OCI-LY1 (cell line): ENCODE data around the gene RTL10.

Source experiments
- H2AFZ ChIP-seq: fragments of 200-600 bp; sonication (generic), shearing (Covaris generic); 2 replicates; pipeline ENCODE4 v1.6.0; 2014; ENCODE audit warnings: antibody characterized with exemption, mild to moderate bottlenecking, low read length
- H3F3A ChIP-seq: fragments of 200-600 bp; sonication (generic), shearing (Covaris generic); 2 replicates; pipeline ENCODE4 v1.6.0; 2014; ENCODE audit warnings: mild to moderate bottlenecking, antibody characterized with exemption, low read length, moderate library complexity; ENCODE audit not compliant: insufficient read depth
- H3K27ac ChIP-seq: fragments of 200-600 bp; sonication (generic); 2 replicates; pipeline ENCODE4 v1.5.1; 2014; ENCODE audit warnings: low read length, mixed run types, mild to moderate bottlenecking, low read depth; ENCODE audit not compliant: poor library complexity, severe bottlenecking
- H3K27me3 ChIP-seq: fragments of 200-600 bp; sonication (generic); 2 replicates; pipeline ENCODE4 v1.6.0; 2014; ENCODE audit warnings: antibody characterized with exemption, mild to moderate bottlenecking, low read length, moderate library complexity; ENCODE audit not compliant: insufficient read depth
- H3K36me3 ChIP-seq: fragments of 200-600 bp; sonication (generic); 2 replicates; pipeline ENCODE4 v1.6.1; 2014; ENCODE audit warnings: mild to moderate bottlenecking, antibody characterized with exemption, low read length, moderate library complexity, mixed read lengths; ENCODE audit not compliant: insufficient read depth
- H3K4me1 ChIP-seq: fragments of 200-600 bp; sonication (generic); 2 replicates; pipeline ENCODE4 v1.5.1; 2014; ENCODE audit warnings: mild to moderate bottlenecking, low read length, moderate library complexity; ENCODE audit not compliant: insufficient read depth, severe bottlenecking
- H3K4me2 ChIP-seq: fragments of 200-600 bp; sonication (generic), shearing (Covaris generic); 2 replicates; pipeline ENCODE4 v1.6.1; 2014; ENCODE audit warnings: low read length
- H3K4me3 ChIP-seq: fragments of 200-600 bp; sonication (generic); 2 replicates; pipeline ENCODE4 v1.5.1; 2014; ENCODE audit warnings: low read length, low read depth, mild to moderate bottlenecking, mixed read lengths; ENCODE audit not compliant: poor library complexity, severe bottlenecking
- H3K79me2 ChIP-seq: fragments of 200-600 bp; shearing (Covaris generic); 2 replicates; pipeline ENCODE4 v1.6.1; 2016; ENCODE audit warnings: mixed run types, low read length, mixed read lengths; ENCODE audit not compliant: insufficient read depth
- H3K9ac ChIP-seq: fragments of 200-600 bp; sonication (generic), shearing (Covaris generic); 2 replicates; pipeline ENCODE4 v1.6.1; 2014; ENCODE audit warnings: mild to moderate bottlenecking, low read length, mixed read lengths
- H3K9me2 ChIP-seq: fragments of 200-600 bp; sonication (generic), shearing (Covaris generic); 2 replicates; pipeline ENCODE4 v1.6.1; 2014; ENCODE audit warnings: low read depth, mild to moderate bottlenecking, low read length, mixed read lengths
- H3K9me3 ChIP-seq: fragments of 200-600 bp; shearing (Covaris generic); 2 replicates; pipeline ENCODE4 v1.6.1; 2014; ENCODE audit warnings: low read length, mixed read lengths
- H4K20me1 ChIP-seq: fragments of 200-600 bp; sonication (generic), shearing (Covaris generic); 2 replicates; pipeline ENCODE4 v1.6.0; 2016; ENCODE audit warnings: mild to moderate bottlenecking, low read length; ENCODE audit not compliant: insufficient read depth
- CTCF ChIP-seq: fragments of 200-600 bp; sonication (generic), shearing (Covaris generic); IDR thresholded peaks from 2 replicates; pipeline ENCODE4 v1.5.1; 2017; ENCODE audit warnings: mild to moderate bottlenecking, antibody characterized with exemption, low read length, moderate library complexity, mixed read lengths
- EZH2 ChIP-seq: fragments of 200-600 bp; sonication (generic), shearing (Covaris generic); IDR thresholded peaks from 2 replicates; pipeline ENCODE4 v1.8.0; 2017; ENCODE audit warnings: borderline replicate concordance, mixed run types, mild to moderate bottlenecking, antibody characterized with exemption, low read length, moderate library complexity, mixed read lengths

The RTL10 gene, protein sequence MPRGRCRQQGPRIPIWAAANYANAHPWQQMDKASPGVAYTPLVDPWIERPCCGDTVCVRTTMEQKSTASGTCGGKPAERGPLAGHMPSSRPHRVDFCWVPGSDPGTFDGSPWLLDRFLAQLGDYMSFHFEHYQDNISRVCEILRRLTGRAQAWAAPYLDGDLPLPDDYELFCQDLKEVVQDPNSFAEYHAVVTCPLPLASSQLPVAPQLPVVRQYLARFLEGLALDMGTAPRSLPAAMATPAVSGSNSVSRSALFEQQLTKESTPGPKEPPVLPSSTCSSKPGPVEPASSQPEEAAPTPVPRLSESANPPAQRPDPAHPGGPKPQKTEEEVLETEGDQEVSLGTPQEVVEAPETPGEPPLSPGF

DNA sequence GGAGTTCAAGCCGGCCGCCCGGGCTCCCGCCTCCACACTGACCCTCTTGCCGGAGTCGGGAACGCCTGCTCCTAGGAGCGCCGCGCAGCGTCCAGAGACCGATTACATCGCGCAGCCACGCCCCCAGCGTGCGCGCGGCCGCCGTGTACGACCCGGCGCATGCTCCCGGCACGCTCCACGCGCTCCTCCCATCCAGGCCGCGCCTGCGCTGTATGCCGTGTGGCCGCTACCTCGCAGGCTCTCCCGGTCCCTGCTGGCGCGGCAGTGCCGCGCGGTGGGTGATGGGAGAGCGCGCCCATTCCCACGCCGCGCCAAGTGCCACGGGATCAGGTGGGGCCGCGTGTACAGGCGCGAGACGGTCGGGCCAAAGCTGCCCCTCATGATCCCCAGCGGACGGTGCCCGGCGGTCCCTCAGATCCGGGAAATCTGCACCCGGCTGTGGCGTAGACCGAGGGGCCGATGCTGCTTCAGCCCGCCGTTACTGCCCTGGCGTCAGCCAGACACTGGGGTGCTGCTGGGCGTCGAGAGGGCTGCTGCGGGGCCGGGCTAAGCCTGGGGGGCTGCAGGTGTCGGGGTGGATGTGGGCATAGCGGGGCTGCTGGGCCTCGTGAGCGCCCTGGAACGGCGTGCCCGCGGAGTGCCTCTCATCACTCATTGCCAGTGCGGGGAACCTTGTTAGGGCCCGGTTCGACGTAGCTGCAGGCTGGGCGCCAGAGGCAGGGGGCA is at the start of gene RTL10, which contains the start of gene GNB1L:
Gene RTL10, minus strand, starts transcription at position 97 of the 726 bp plus-strand sequence. CDS start 2,613 bp downstream, outside the sequence.
Gene GNB1L, minus strand, starts transcription at position 97 of the 726 bp plus-strand sequence. CDS start 33,519 bp downstream, outside the sequence.
- peak within 1 kb of the TSS; percentile 95 for H3K9ac ChIP-seq
- TF ChIP-seq CTCF (no peak), EZH2 (no peak)
- peak within 1 kb of the TSS; percentile 90 for H3K27ac ChIP-seq
- peak within 1 kb of the TSS; percentile 96 for H3K4me2 ChIP-seq
- no peaks in the 10 kb centered on the region for H3K9me3 ChIP-seq
- H4K20me1 ChIP-seq = no peaks in the 10 kb centered on the region
- H2AFZ ChIP-seq = no peak within 1 kb of the TSS
- peaks cover 38% of the 10 kb centered on the region for H3K36me3 ChIP-seq
- H3F3A ChIP-seq = no peaks in the 10 kb centered on the region
- no peaks in the 10 kb centered on the region for H3K9me2 ChIP-seq
- peaks cover 18% of the 10 kb centered on the region for H3K79me2 ChIP-seq
- H3K4me1 ChIP-seq = peaks cover 26% of the 10 kb centered on the region
- no peaks in the 10 kb centered on the region for H3K27me3 ChIP-seq
- H3K4me3 ChIP-seq = peak within 1 kb of the TSS; percentile 90

DNA sequence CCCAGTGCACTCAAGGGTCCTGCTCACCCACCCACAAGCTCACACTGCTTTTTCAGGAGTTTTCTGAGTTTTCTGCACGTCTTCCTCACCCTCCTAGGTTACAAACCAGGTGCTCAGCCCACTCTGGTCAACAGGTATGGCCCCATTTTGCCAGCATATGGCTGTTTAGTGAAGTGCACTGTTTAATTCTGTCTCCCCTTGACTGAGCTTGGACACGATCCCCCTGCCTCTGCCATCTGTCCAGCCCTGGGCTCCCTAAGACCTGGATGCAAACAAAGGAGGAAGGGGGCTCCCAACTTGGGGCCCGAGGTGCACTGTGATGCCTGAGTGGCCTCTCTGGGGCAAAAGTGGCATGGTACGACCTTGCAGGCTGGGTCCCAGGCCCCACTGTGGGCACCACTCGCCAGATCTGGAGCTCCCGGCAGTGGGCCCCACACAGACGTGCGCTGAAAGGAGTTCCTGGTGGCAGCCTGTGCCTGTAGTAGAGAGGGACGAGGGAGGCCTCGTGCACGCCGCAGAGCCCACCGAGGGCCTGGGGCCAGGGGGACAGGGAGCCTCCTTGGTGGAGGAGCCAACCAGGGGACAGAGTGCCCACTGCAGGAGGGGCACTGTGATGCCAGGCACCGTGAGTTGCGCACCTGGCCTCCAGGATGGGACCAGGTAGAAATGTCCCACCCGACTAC is 49.6 kb upstream of the RTL10 start:
- H3K27me3 ChIP-seq = no peaks in the 10 kb centered on the region
- no peaks in the 10 kb centered on the region for H4K20me1 ChIP-seq
- H3K4me1 ChIP-seq = no peaks in the 10 kb centered on the region
- H3K27ac ChIP-seq = no peak overlapping the region
- H3K9me2 ChIP-seq = no peaks in the 10 kb centered on the region
- no peaks in the 10 kb centered on the region for H3K79me2 ChIP-seq
- no peaks in the 10 kb centered on the region for H3K36me3 ChIP-seq
- no peak overlapping the region for H3K9ac ChIP-seq
- H3F3A ChIP-seq = no peaks in the 10 kb centered on the region
- H2AFZ ChIP-seq = no peak overlapping the region
- no peaks in the 10 kb centered on the region for H3K9me3 ChIP-seq
- H3K4me2 ChIP-seq = no peak overlapping the region
- TF ChIP-seq EZH2 (no peak), CTCF (no peak)
- H3K4me3 ChIP-seq = no peak overlapping the region

DNA sequence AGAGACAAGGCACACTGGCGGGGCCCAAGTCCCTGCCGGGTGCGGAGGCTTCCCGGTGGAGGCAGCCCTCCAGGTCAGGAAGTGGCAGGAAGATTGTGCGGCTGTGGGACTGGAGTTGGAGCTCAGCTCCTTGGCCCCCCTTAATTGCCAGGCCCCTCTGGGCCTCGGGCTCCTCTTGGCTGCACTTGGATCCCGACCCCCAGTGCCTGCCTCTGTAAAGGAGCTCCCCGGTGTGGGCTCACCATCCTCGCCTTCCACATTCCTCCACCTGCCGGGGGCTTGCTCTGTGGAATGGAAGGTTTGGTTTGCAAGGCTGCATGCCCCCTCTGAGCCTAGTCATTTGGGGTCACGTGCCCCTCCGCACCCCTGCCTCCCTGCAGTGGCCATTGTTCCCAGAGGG is 48.8 kb upstream of the RTL10 start:
- no peak overlapping the region for H3K4me2 ChIP-seq
- no peaks in the 10 kb centered on the region for H3K79me2 ChIP-seq
- no peaks in the 10 kb centered on the region for H3K9me3 ChIP-seq
- H3K36me3 ChIP-seq = no peaks in the 10 kb centered on the region
- H3F3A ChIP-seq = no peaks in the 10 kb centered on the region
- H4K20me1 ChIP-seq = no peaks in the 10 kb centered on the region
- no peaks in the 10 kb centered on the region for H3K27me3 ChIP-seq
- no peak overlapping the region for H3K27ac ChIP-seq
- no peak overlapping the region for H2AFZ ChIP-seq
- H3K9me2 ChIP-seq = no peaks in the 10 kb centered on the region
- no peaks in the 10 kb centered on the region for H3K4me1 ChIP-seq
- TF ChIP-seq EZH2 (no peak), CTCF (no peak)
- no peak overlapping the region for H3K4me3 ChIP-seq
- no peak overlapping the region for H3K9ac ChIP-seq
